T follicular helper cell (primary cell): ENCODE measurements around the gene GPC6.

Experiments used
- DNase-seq: peaks from one replicate; pipeline ENCODE4 v3.0.0-alpha.2; 2020; ENCODE audit warnings: low read depth

GPC6 gene

DNA sequence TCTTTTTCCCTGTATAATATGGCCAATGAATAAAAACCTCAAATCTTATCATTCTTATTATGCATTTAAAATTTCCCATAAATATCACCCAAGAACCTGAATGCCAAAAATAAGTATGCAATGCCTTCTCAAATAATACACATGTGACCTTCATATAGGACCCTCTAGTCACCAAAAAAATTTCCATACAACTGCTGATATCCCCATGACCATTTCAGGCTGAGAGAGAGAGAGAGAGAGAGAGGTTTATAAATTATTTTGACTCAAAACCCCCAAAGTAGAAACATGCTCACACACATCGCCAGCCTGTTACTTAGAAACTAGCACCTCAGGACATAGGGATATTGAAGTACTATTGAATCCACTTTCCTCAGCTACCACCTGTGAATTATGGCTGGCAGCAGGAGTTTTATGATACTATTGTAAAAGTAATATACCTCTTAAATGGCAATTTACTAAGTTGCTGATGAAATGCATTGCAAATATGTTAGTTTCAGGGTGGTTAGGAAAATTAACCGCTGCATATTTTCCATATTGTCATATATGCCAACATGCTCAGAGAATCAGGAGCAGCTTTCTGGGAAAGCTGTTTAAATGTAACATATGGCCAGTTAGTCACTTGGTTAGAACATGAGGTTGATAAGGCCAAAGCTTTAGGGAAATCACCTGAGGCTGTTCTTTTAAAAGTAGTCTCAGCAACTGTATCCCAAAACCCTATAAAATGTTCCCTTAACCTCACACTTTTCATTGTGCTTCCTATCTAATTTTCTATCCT, 1022.0 kb downstream of the GPC6 start:
- no peak for DNase-seq

DNA sequence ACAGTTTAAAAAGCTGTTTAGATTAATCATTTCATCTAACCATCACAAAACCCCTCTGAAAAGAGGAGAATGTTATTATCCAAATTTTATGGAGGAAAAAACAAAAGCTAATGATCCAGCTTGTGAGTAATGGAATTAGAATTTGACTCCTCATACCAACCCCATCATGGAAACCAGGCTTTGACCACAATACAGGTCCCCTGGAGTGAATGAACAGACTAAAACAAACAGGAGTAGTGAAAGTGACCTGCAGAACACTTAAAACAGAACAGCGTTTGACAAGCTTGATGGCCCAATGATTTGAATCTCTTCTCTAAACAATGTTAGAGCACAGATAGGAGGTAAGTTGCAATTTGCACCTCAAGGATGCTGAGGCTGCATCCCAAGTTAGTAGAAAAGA, 1022.9 kb downstream of the GPC6 start:
- DNase-seq = no peak

DNA sequence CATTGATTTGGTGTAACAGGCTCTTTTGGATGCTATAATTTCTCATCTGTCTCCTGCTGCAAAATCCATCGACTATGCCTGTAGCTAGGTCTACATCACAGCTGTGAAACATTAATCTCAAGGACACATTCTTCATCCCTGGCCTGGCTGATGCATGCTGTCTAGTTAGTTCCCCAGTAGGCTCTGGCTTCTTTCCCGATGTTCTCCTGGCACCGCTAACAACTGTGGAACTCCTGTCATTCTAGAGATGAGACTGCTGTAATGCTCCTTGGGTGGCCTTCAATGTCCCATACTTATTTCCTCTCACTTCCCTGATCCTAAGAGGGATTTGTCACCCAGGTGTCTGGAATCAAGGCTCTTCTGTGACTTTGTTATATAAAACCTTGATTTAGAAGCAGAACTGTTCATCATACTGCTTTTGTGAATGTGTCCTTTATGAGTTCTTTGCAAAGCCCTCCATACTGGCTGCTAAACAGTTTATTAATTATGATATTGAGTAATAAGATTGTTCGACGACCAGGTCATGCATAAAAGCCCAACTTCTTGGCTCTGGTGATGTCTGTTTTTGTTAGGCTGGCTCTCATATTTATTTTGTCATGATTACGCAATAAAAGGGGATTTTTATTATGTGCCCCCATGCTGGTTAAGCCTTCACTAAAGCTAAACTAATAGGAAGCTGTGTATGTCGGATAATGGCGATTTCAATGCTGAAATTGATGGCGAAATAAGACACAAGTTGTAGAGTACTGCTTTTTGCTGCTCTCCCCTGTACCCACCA, 1025.4 kb downstream of the GPC6 start:
- no peak for DNase-seq

DNA sequence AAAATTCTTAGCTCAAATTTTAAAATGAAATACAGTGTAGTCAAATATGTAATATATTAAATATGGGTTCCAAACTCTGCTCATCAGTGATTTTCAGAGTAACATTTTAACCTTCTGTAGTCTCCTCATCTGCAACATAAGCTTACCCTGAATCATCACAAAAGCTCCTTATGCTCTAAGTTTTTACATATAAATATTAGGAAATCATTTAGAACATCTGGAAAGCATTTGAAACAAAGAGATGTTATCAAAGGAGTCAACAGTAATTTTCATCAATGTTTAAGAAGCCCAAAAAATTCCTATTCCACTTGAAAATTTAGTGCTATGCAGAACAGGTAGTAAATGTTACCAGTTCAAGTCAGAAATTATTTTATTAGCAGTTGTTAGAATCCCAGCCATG, 1028.1 kb downstream of the GPC6 start:
- no peak for DNase-seq

DNA sequence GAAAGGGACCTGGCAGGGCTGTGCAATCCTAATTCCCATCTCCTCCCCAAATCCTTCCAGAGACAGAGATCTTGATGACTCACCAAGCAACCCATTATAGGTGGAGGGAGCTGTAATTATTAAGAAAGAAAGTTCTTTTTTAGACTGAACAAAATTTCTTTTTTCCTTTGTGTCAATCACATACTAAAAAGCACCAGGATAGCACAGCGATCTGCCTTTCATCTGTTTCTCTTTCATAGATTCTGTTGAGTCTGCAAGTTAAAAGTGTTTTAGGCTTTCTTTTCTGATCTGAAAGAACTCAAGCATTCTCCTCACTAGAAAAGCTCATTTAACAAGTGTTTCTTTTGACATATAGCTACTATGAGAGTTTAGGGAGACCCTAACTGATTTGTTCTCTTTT, 1030.1 kb downstream of the GPC6 start:
- no peak for DNase-seq

DNA sequence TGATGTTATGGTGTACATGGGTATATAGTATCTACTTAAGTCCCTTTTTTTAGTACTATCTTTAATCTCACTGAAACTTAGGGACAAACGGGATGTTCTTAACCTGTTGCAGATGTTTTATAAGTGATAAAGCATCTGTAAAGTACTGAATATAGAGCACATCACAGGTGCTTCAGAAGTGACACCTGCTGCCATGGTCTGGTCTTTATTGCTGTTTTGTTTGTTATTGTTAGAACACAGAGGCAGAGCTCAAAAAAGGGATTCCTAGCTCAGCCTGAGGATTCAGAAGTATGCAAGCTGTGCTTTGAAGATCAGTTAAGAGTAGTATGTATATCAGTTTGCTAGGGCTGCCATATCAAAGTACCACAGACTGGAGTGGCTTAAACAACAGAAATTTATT, 1033.4 kb downstream of the GPC6 start:
- no peak for DNase-seq

DNA sequence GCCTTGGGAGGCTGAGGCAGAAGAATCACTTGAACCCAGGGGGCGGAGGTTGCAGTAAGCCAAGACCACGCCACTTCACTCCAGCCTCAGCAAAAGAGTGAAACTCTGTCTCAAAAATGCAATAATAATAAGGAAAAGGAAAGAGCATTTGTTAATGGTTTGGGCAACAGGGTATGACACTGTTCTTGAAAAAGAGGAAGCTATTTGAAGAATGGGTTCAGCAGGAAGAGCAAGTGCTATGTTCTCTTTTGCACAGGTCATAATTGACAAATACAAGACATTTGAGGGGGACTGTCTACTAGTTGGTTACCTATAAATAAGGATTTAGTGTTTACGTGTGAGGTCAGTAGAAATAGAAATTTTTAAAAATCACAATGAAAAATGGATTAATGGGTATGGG, 1034.6 kb downstream of the GPC6 start:
- DNase-seq = no peak

DNA sequence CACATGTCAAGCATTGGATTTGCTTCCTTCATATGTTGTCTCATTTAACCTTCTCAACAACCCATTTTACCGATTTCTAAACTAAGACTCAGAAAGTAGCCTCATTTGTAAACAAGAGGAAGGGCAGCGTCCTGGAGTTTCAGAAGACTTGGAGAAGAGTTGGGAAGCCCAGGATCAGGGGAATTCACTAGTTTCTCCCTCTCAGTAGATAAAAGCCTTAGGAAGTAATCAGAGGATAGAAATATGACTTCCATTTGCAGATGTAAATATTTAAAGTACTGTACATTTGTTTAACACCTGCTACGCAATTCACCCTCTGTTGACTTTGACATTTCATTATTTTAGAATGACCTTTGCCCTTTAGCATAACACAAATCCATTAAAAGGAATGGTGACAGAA, 1036.4 kb downstream of the GPC6 start:
- DNase-seq = no peak

DNA sequence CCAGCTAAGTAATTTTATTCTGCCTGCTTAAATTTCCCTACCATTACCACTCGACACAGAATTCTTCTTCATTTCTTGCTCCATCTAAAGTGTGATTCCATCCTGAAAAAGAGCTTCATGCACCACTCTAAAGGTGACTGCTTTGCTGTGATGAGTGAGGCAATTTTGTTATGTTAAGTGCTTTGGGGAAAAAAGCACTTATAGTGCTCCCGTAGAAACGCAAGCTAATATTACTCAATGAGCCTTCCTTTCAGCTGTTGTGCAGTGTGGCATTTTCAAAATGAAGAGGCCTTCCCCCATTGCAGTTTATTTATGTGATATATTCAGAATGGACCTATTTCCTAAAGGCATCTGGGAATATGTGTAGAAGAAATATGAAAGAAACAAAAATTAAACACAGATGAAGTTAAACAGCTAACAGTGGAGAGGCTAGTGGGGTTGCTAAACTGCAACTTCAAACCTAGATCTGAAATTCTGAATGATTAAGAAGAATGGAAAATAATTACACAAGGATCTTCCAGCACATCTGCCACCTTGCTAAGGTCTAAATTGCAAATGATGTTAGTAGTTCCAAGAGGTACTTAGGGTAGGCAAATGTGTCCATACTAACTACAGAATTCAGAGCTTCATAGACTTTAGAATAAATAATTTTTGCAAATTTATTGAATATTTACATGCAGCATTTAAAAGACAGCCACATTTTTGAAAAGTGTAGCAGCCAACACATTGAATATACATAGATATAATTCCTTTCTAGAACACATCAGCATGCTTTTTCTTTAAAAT, 1041.2 kb downstream of the GPC6 start:
- no peak for DNase-seq

DNA sequence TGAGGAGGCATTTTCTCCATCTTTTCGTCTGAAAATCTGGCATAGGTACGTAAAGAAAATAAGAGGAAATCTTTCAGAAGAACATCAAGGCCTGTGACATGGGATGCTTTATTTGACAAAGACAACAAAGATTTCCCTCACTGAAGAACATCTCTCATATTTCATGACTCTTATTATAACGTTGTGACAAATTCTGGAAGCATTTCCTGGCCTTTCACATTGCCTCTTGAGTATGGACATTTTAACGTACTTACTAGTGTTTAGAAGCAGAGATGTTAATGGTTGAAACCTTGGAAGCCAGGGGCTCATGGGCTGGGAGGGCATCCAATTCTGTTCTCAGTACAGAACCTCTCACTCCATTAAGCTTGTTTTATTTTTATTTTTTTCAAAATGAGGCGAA, 1042.1 kb downstream of the GPC6 start:
- DNase-seq = no peak

DNA sequence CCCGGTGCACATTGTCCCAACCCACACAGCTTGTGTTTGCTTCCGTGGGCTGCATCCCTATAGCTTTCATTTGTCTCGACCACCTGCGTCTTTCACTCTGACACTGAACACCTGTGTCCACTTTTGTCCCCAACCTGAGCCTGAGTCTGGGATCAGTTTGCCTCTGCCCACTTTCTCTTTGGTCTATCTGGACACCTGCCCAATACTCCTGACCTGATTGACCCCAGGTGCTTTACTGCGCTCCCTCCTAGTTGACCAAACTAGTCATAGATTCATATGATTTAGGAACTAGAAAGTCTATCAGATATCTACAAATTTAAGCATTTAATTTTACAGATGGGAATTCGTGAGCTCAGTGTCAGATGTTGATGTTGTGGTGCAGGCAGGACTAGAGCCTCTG, 1043.0 kb downstream of the GPC6 start:
- DNase-seq = no peak

DNA sequence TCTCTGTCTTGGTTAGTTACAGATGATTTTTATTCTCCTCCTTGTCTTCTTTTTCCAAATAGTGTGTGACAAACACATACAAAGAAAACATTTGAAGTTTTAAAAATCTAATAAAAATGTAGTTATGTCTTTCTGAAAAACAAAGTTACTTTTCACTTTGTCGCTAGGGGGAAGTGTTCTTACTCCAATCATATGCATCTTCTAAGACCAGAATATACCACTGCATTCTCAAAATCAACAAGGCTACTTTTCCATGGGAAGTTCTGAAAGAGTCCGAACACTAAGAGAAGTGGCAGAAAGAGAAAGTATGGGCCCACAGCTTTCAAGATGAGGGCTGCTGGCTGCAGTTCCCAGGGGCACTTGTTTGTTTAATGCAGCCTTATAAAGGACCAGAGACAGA, 1043.9 kb downstream of the GPC6 start:
- no peak for DNase-seq

DNA sequence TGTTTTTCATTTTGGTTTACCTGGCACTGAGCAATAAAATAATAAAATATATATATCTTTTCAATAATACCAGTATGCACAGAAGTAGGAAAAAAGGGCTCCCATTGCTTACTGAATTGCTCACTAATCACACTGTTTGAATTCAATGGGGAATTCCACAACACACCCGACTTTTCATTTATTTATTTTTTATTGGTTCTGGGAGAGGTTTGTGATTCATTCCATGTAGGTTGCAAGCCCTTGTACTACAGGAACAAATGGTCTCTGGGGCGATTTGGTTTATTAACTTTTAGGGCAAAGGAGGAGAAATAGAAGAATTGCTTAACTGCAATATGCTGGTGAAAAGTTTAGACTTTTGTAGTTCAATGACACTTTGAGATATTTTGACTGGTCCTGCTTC, 1045.4 kb downstream of the GPC6 start:
- DNase-seq = no peak

DNA sequence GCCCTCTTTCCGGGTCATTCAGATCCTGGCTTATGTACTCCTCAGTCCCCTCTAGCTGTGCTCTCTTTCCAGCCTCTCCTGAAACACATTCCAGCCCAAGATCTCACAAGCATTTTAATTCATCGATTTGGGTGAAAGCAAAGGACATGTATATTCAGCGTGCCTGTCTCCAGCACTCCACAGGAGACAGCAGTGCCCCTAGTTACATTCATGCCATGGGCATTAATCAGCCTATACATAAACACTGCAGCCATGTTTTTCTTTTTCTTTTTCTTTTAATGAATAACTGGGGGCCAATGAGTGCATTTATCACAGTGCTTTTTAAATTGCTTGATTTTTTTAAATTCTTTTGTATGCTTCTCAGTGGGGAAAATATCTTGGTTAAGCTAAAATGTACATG, 1053.7 kb downstream of the GPC6 start:
- DNase-seq = no peak

DNA sequence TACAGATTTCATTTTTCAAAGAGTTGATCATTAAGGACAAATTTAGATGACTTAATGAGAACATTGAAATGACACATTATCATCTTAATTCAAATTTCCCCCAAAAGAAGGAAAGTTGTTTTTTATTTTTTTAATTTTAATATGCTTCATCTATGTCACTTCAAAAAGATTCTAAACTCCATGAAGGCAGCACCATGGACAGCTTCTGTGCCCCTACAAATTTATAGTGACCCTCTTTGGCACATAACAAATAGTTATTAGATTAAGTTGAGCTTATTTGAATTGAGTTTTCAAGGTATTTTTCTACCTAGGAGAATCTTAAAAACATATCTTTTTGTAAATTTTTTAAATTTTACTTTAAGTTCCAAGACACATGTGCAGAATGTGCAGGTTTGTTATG, 1054.2 kb downstream of the GPC6 start:
- no peak for DNase-seq

DNA sequence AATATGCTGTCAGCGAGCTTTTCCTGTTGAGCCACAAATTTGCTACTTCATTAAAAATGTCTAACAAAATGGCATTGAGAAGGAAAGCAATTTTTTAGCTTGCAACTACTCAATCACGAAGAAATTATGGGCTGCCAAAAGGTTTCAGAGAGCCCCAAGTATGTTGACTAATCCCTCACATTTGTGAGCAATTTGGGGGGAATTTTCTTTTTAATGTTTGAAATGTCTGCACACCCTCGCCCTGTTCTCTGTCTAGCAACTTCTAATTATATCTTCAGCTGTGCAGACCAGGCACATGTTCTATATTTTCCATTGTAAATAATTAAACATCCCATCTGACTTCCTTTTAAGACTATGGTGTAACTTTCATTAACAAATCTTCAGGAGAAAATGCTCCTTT, 1060.0 kb downstream of the GPC6 start:
- no peak for DNase-seq

DNA sequence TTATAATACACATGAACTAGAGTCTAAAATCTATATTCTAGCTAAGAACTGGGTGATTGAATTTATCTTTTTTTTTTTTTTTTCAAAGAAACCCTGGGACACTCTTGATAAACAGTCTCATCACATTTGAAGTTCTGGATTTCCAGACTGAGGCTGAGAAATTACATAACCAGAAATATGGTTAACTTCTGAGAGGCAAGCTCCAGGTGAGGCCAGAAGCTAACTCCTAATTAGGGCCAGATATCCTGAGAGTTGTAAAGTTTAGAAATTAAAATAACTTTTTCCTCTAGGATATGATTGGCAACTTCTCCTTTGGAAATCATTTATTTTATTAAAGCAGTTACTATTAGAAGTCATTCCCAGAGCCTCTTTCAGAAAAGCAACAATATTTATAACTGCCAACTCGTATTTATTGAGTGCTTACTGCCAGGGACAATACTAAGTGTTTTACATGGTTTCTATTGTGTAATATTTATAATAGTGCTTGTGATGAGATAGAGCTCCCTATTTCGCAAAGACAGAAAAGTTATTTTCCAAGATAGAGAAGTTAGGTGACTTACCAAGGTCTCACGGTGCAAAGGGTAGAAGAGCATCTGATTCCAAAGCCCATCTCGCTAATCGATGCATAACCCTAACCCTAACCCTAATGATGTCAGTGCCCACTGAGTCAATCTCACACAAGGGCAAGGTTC, 1065.2 kb downstream of the GPC6 start:
- DNase-seq = no peak

DNA sequence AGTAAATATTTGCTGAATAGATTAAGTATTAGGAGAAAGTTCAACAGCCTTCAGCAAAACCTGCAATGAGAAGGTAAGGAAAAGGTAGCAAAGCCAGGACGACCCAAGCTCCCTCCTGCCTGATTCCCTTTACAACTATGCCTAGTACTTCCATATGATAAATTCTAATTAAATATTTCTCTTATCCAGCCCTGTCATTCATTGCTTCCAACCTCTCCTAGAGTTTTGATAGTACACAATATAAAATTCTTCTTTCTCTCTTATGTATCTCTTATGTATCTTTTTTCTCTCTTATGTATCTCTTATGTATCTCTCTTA, 1065.7 kb downstream of the GPC6 start:
- no peak for DNase-seq

DNA sequence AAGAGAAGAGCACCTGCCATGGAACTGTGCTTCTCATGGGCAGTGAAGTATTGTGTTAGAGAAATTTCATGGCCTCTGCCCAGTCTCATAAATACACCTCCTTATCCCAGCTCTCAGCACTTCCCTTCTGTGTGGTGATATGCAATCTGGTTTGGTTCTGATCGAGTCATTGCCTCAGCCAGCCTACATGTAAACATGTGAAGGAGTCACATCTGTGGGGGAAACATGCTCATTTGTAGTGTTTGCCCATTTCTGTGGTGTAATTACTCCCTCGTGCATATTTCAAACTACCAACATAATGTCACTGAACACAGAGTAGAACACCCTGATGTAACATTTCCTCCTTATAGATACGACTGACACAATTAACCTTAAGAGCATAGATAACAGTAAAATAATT, 1069.9 kb downstream of the GPC6 start:
- DNase-seq = no peak

DNA sequence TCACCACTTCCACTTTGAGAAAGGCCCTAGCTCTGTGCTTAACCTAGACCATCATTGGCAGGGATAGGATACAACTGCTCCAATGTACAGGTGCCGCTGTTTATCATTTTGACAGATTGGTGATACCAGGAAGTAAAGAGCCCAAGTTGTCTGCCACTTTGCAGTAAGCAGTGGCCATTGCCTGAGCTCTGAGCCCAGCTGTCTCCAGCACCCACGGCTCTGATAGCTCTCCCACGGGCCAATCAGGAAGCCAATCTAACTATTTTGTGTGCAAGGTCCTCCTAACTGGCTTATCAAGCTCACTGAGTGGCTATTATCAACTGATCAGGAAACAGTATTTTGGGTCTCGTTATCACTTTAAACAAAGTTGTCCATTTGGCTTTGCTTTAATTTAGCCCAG, 1071.7 kb downstream of the GPC6 start:
- no peak for DNase-seq

DNA sequence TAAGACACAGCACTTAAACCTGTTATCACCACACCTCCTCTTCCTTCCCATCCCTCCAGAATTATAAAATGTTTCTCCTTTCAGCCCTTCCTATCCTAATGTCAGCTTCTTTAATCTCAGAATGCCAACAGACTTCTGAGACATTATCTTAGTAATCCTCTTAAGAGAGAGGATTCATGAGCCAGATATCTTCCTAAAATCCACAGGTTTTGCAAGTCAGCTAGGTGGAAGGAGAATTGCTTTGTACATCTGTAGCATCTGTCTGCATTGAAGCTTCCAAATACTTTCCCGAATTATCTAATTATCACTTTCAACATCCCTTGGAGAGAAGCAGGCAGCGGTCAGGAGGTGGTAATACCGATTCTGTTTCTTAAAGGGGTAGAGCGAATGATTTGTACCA, 1073.8 kb downstream of the GPC6 start:
- no peak for DNase-seq

DNA sequence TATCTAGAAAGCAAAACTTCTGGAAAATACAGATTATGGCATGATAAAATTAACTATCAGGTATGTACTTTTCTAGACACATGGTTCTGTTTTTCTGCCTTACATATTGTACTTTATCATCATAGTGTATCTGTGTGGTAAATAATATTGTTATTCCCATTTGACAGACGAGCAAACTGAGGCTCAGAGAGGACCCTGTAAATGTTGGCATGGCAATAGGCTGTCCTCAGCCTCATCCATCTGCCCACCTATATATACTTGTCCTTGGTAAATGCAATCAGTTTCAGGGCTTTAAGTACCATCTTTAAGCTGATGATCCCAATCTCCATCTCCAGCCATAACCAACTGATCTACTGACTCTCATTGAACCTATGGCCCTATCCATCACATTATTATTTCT, 1074.9 kb downstream of the GPC6 start:
- DNase-seq = no peak
